ENCODE results near the gene METTL5.

- TF ChIP-seq CTCF (IDR thresholded peaks at IDR 0.05 in 8 of 11, conservative IDR thresholded peaks at IDR 0.05 in 3 of 11): no peak
- TF ChIP-seq POLR2A (IDR thresholded peaks at IDR 0.05): no peak
Observed at GRCh38 chr2:169803480-169803879, 21.2 kb downstream of the METTL5 start.

All from spleen (tissue), 7 donors.